Measurements from ENCODE around the gene ADD2. TPM values are rescaled to one million over a fixed set of nuclear protein-coding genes. Genes with fewer than 3 reads are reported as not detected.

ADD2 gene
- total RNA-seq, 2 donors from 2014 or later: 2.3 to 7.6 TPM

- TF ChIP-seq POLR2A (IDR thresholded peaks at IDR 0.05): no peak
- no peaks in the 10 kb centered on the region for H3K27me3 ChIP-seq
- intact Hi-C loops (cut with DNase I): no loop called here
- H3K4me3 ChIP-seq: no peak overlapping the region
- DNase-seq (no peak), ATAC-seq (no peak)
- 73 to 80% methylated on average over 3 of the region's 3 CpGs for WGBS, 2 donors
- no peaks in the 10 kb centered on the region for H3K4me1 ChIP-seq
- no peaks in the 10 kb centered on the region for H3K9me3 ChIP-seq
- no peaks in the 10 kb centered on the region for H3K36me3 ChIP-seq (replicated peaks in 1 of 2; ENCODE audit: insufficient read depth in 1 of 2, low read depth in 2 of 2)
- H3K27ac ChIP-seq: no peak overlapping the region
Observed at GRCh38 chr2:70776266-70776665, 8.3 kb upstream of the ADD2 start.

- Histone ChIP-seq H3K36me3 (replicated peaks in 1 of 2; ENCODE audit: insufficient read depth in 1 of 2, low read depth in 2 of 2) (no peaks in the 10 kb centered on the region), H3K4me3 (no peak overlapping the region), H3K27me3 (no peaks in the 10 kb centered on the region), H3K27ac (no peak overlapping the region), H3K9me3 (no peaks in the 10 kb centered on the region), H3K4me1 (no peaks in the 10 kb centered on the region)
- DNase-seq (no peak), ATAC-seq (no peak)
- TF ChIP-seq CTCF (IDR thresholded peaks at IDR 0.05): no peak
- no peak for TF ChIP-seq POLR2A (IDR thresholded peaks at IDR 0.05)
- intact Hi-C loops (cut with DNase I): no loop called here
- 53% methylated on average over 2 of the region's 2 CpGs for WGBS, 2 donors
Observed at GRCh38 chr2:70775141-70775540, 7.1 kb upstream of the ADD2 start.

GRCh38 chr2:70772486-70773155, 4.6 kb upstream of the ADD2 start:
- Histone ChIP-seq H3K4me3 (no peak overlapping the region), H3K36me3 (replicated peaks in 1 of 2; ENCODE audit: insufficient read depth in 1 of 2, low read depth in 2 of 2) (no peaks in the 10 kb centered on the region), H3K9me3 (no peaks in the 10 kb centered on the region), H3K27ac (no peak overlapping the region), H3K27me3 (no peaks in the 10 kb centered on the region), H3K4me1 (peaks cover 4% of the 10 kb centered on the region)
- ATAC-seq: no peak
- intact Hi-C loops (cut with DNase I): no loop called here
- no peak for DNase-seq
- WGBS, 2 donors: 61 to 65% methylated on average over 2 of the region's 2 CpGs
- no peak for TF ChIP-seq CTCF (IDR thresholded peaks at IDR 0.05)
- no peak for TF ChIP-seq POLR2A (IDR thresholded peaks at IDR 0.05)

GRCh38 chr2:70771446-70771845, 3.4 kb upstream of the ADD2 start:
- TF ChIP-seq POLR2A (IDR thresholded peaks at IDR 0.05) (no peak), CTCF (IDR thresholded peaks at IDR 0.05) (no peak)
- H3K4me3 ChIP-seq: no peak overlapping the region
- H3K27ac ChIP-seq: no peak overlapping the region
- H3K36me3 ChIP-seq (replicated peaks in 1 of 2; ENCODE audit: insufficient read depth in 1 of 2, low read depth in 2 of 2): no peaks in the 10 kb centered on the region
- no peak for ATAC-seq
- intact Hi-C loops (cut with DNase I): no loop called here
- 82 to 89% methylated on average over 2 of the region's 2 CpGs for WGBS, 2 donors
- H3K9me3 ChIP-seq: no peaks in the 10 kb centered on the region
- DNase-seq: no peak
- peaks cover 0 to 5% of the 10 kb centered on the region in 2 donors for H3K27me3 ChIP-seq
- H3K4me1 ChIP-seq: peaks cover 16% of the 10 kb centered on the region

- H3K36me3 ChIP-seq (replicated peaks in 1 of 2; ENCODE audit: insufficient read depth in 1 of 2, low read depth in 2 of 2): no peaks in the 10 kb centered on the region
- TF ChIP-seq CTCF (IDR thresholded peaks at IDR 0.05): no peak
- TF ChIP-seq POLR2A (IDR thresholded peaks at IDR 0.05): no peak
- no peaks in the 10 kb centered on the region for H3K9me3 ChIP-seq
- H3K27me3 ChIP-seq: peaks cover 0 to 5% of the 10 kb centered on the region in 2 donors
- DNase-seq (no peak), ATAC-seq (no peak)
- intact Hi-C loops (cut with DNase I): no loop called here
- peaks cover 17% of the 10 kb centered on the region for H3K4me1 ChIP-seq
- no peak overlapping the region for H3K4me3 ChIP-seq
- H3K27ac ChIP-seq: no peak overlapping the region
- 55 to 79% methylated on average over 2 of the region's 2 CpGs for WGBS, 2 donors
Observed at GRCh38 chr2:70769450-70769849, 1.4 kb upstream of the ADD2 start.
